Kidney (tissue), 14 donors: Measurements from ENCODE around the gene FNBP1. TPM values are rescaled to one million over a fixed set of nuclear protein-coding genes. Genes with fewer than 3 reads are reported as not detected.

ENCODE experiments used
- DNase-seq, 5 donors: peaks; one replicate each; pipeline ENCODE4 v3.0.0-alpha.2; 2013 to 2020
- FAIRE-seq: peaks from 2 replicates; lab custom pipeline; 2012; peaks lifted over from hg19 to GRCh38; lab: Jason Lieb, UNC
- H3K27ac ChIP-seq, 2 donors: one replicate each; pipeline ENCODE4 v1.7.0; 2013; ENCODE audit warnings: low read depth in 2 of 2, low read length in 2 of 2, inconsistent platforms in 1 of 2
- H3K27me3 ChIP-seq: one replicate; pipeline ENCODE4 v1.7.1; 2013; ENCODE audit warnings: low read length, inconsistent platforms; ENCODE audit not compliant: control insufficient read depth, insufficient read depth
- H3K36me3 ChIP-seq, 3 donors: one replicate each; pipeline versions ENCODE4 v1.7.0 to v1.7.1; 2013; ENCODE audit warnings: low read length in 3 of 3, control low read depth in 1 of 3, inconsistent platforms in 1 of 3; ENCODE audit not compliant: insufficient read depth in 3 of 3, control insufficient read depth in 2 of 3
- H3K4me1 ChIP-seq, 3 donors: one replicate each; pipeline versions ENCODE4 v1.7.0 to v1.7.1; 2013; ENCODE audit warnings: low read length in 3 of 3, inconsistent platforms in 1 of 3, low read depth in 1 of 3; ENCODE audit not compliant: control insufficient read depth in 2 of 3, insufficient read depth in 2 of 3
- H3K4me3 ChIP-seq, 3 donors: one replicate each; pipeline versions ENCODE4 v1.7.0 to v1.8.1; 2013; ENCODE audit warnings: low read length in 3 of 3, control low read depth in 1 of 3, inconsistent platforms in 1 of 3
- H3K9ac ChIP-seq, 3 donors: one replicate each; pipeline versions ENCODE4 v1.7.0 to v1.7.1; 2013; ENCODE audit warnings: low read length in 3 of 3, control low read depth in 1 of 3, inconsistent platforms in 1 of 3
- H3K9me3 ChIP-seq, 3 donors: one replicate each; pipeline versions ENCODE4 v1.7.0 to v1.7.1; 2013; ENCODE audit warnings: low read length in 3 of 3, control low read depth in 1 of 3, inconsistent platforms in 1 of 3; ENCODE audit not compliant: control insufficient read depth in 2 of 3, insufficient read depth in 1 of 3
- CTCF ChIP-seq: IDR thresholded peaks from 3 replicates; pipeline ENCODE4 v1.5.1; 2012; ENCODE audit warnings: mild to moderate bottlenecking, moderate library complexity, borderline replicate concordance; ENCODE audit not compliant: insufficient read depth; ENCODE audit errors: extremely low read depth
- intact Hi-C: fragments of 100-400 bp; cut with DNase I; formaldehyde crosslinking; loops from one replicate; pipeline ENCODE4 v1.11.1; 2022
- polyA plus RNA-seq: library from polyadenylated mRNA; stranded (reverse); fragments of 350-450 nt; fragmentation: Illumina TruSeq; extraction: RNeasy Lipid Tissue Mini Kit (QIAGEN cat#74804); gene quantifications from one replicate; pipeline ENCODE4 v1.2.3, GENCODE V29; 2014; ENCODE audit warnings: low read depth, low replicate concordance; ENCODE audit not compliant: insufficient read depth
- total RNA-seq: library from RNA; stranded (reverse); fragmentation: NEBNext Ultra II Directional; extraction: Animal tissue kit (Norgen Biotek cat#: 25700); gene quantifications from one replicate; pipeline ENCODE4 v1.2.1, GENCODE V29; 2021
- donor health status: control.
- donor health status: control.
- donor health status: control.
- donor health status: control.
- donor health status: control.
- donor health status: DM: yes; HTN: yes; CAD: no.
- donor health status: Normal renal cell carcinoma (clear cell type).

The FNBP1 gene
- total and polyA plus RNA-seq, 2 donors from 2014 or later: 9.7 to 51.7 TPM

- Histone ChIP-seq H3K9me3 (no peaks in the 10 kb centered on the region), H3K4me3 (no peak overlapping the region), H3K36me3 (peaks cover 0 to 33% (median 11%) of the 10 kb centered on the region in 3 donors), H3K4me1 (no peaks in the 10 kb centered on the region), H3K27me3 (no peaks in the 10 kb centered on the region), H3K27ac (no peak overlapping the region), H3K9ac (no peak overlapping the region)
- no peak for DNase-seq
- TF ChIP-seq CTCF: no peak
- no peak for FAIRE-seq
- intact Hi-C loops: no loop called here
These were observed 167.8 kb downstream of the FNBP1 start for GRCh38 chr9:129875181-129875611.

- H3K36me3 ChIP-seq: peaks cover 0 to 26% (median 11%) of the 10 kb centered on the region in 3 donors
- TF ChIP-seq CTCF: no peak
- intact Hi-C loops: no loop called here
- H3K4me1 ChIP-seq: no peaks in the 10 kb centered on the region
- H3K27ac ChIP-seq: no peak overlapping the region
- H3K27me3 ChIP-seq: no peaks in the 10 kb centered on the region
- H3K9ac ChIP-seq: no peak overlapping the region
- no peak for DNase-seq
- no peaks in the 10 kb centered on the region for H3K9me3 ChIP-seq
- H3K4me3 ChIP-seq: no peak overlapping the region
- FAIRE-seq: no peak
These were observed 168.5 kb downstream of the FNBP1 start for GRCh38 chr9:129874261-129875101.

GRCh38 chr9:129873563-129874190 is 169.3 kb downstream of the FNBP1 start:
- intact Hi-C loops: no loop called here

More at GRCh38 chr9:129873563-129874190, 169.3 kb downstream of the FNBP1 start:
- H3K9me3 ChIP-seq: no peaks in the 10 kb centered on the region
- FAIRE-seq (no peak), DNase-seq (no peak)
- H3K27me3 ChIP-seq: no peaks in the 10 kb centered on the region
- H3K27ac ChIP-seq: no peak overlapping the region
- no peak overlapping the region for H3K4me3 ChIP-seq
- peaks cover 0 to 25% (median 11%) of the 10 kb centered on the region in 3 donors for H3K36me3 ChIP-seq
- no peak for TF ChIP-seq CTCF
- no peaks in the 10 kb centered on the region for H3K4me1 ChIP-seq
- H3K9ac ChIP-seq: no peak overlapping the region
